KMS-11 (cell line): Measurements from ENCODE around the gene CDC42SE2.
"Not testable (repeated sequence)": the region's sequence is repeated elsewhere in the genome, so short reads cannot be mapped to it uniquely, and the experiment has no call there.

Source experiments
- H2AFZ ChIP-seq: fragments of 200-600 bp; sonication (generic); 2 replicates; pipeline ENCODE4 v1.6.1; 2016; ENCODE audit warnings: antibody characterized with exemption, mixed run types, low read depth
- H3K27ac ChIP-seq: fragments of 200-600 bp; sonication (generic); 2 replicates; pipeline ENCODE4 v1.6.1; 2016; ENCODE audit warnings: mild to moderate bottlenecking, mixed run types
- H3K27me3 ChIP-seq: fragments of 200-600 bp; sonication (generic); 2 replicates; pipeline ENCODE4 v1.6.1; 2017; ENCODE audit warnings: mild to moderate bottlenecking, low read depth, mixed run types, moderate library complexity; ENCODE audit not compliant: insufficient read depth
- H3K36me3 ChIP-seq: fragments of 200-600 bp; sonication (generic); 2 replicates; pipeline ENCODE4 v1.6.1; 2017; ENCODE audit warnings: mild to moderate bottlenecking, mixed run types; ENCODE audit not compliant: insufficient read depth
- H3K4me1 ChIP-seq: fragments of 200-600 bp; sonication (generic); 2 replicates; pipeline ENCODE4 v1.6.1; 2016; ENCODE audit warnings: mild to moderate bottlenecking, low read depth, mixed run types; ENCODE audit not compliant: poor library complexity, severe bottlenecking
- H3K4me2 ChIP-seq: fragments of 200-600 bp; sonication (generic); 2 replicates; pipeline ENCODE4 v1.7.0; 2016; ENCODE audit warnings: mild to moderate bottlenecking, mixed run types
- H3K4me3 ChIP-seq: fragments of 200-600 bp; sonication (generic); IDR thresholded peaks from 2 replicates; pipeline ENCODE4 v1.6.1; 2017; ENCODE audit warnings: low read depth, low read length, mixed read lengths; ENCODE audit not compliant: insufficient read depth
- H3K79me2 ChIP-seq: fragments of 200-600 bp; sonication (generic); 2 replicates; pipeline ENCODE4 v1.6.1; 2016; ENCODE audit warnings: low read depth, mixed run types; ENCODE audit not compliant: insufficient read depth
- H3K9ac ChIP-seq: fragments of 200-600 bp; sonication (generic); 2 replicates; pipeline ENCODE4 v1.6.1; 2016; ENCODE audit warnings: mild to moderate bottlenecking, mixed run types
- H4K20me1 ChIP-seq: fragments of 200-600 bp; sonication (generic); 2 replicates; pipeline ENCODE4 v1.6.1; 2016; ENCODE audit warnings: mild to moderate bottlenecking, mixed run types; ENCODE audit not compliant: insufficient read depth
- TF ChIP-seq, protein P1 (sequence below): fragments of 200-600 bp; sonication (generic); conservative IDR thresholded peaks from 2 replicates; pipeline ENCODE4 v1.6.1; 2017; ENCODE audit warnings: low read depth, mild to moderate bottlenecking, antibody characterized with exemption, low read length, moderate library complexity, mixed read lengths

CDC42SE2 gene

DNA sequence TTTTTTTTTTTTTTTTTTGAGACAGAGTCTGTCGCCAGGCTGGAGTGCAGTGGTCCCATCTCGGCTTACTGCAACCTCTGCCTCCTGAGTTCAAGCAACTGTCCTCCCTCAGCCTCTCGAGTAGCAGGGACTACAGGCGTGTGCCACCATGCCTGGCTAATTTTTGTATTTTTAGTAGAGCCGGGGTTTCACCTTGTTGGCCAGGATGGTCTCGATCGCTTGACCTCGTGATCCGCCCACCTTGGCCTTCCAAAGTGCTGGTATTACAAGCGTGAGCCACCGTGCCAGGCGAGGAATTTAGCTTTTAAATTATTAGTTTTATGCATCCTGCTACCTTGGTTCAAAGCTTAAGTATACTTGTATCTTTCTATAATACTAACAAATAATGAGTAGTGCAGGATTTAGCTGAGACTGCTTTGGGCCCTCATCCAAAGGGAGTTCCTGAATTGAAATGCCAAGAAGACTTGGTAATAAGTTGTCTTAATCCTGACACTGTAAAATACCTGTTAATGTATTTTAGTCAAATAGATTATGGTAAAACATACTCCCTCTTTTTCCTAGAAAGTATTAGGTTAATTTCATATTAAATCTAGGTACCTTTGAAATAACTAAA, 5.0 kb downstream of the CDC42SE2 start:
- Histone ChIP-seq H3K9ac (no peak overlapping the region), H3K27me3 (no peaks in the 10 kb centered on the region), H3K36me3 (no peaks in the 10 kb centered on the region; the same call in 1 of the 2 replicates), H3K4me3 (no peak overlapping the region), H4K20me1 (no peaks in the 10 kb centered on the region), H3K79me2 (peaks cover 86% of the 10 kb centered on the region), H3K27ac (no peak overlapping the region), H2AFZ (no peak overlapping the region), H3K4me1 (peaks cover 78% of the 10 kb centered on the region), H3K4me2 (no peak overlapping the region)
- TF ChIP-seq, protein P1, sequence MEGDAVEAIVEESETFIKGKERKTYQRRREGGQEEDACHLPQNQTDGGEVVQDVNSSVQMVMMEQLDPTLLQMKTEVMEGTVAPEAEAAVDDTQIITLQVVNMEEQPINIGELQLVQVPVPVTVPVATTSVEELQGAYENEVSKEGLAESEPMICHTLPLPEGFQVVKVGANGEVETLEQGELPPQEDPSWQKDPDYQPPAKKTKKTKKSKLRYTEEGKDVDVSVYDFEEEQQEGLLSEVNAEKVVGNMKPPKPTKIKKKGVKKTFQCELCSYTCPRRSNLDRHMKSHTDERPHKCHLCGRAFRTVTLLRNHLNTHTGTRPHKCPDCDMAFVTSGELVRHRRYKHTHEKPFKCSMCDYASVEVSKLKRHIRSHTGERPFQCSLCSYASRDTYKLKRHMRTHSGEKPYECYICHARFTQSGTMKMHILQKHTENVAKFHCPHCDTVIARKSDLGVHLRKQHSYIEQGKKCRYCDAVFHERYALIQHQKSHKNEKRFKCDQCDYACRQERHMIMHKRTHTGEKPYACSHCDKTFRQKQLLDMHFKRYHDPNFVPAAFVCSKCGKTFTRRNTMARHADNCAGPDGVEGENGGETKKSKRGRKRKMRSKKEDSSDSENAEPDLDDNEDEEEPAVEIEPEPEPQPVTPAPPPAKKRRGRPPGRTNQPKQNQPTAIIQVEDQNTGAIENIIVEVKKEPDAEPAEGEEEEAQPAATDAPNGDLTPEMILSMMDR, result no peak

DNA sequence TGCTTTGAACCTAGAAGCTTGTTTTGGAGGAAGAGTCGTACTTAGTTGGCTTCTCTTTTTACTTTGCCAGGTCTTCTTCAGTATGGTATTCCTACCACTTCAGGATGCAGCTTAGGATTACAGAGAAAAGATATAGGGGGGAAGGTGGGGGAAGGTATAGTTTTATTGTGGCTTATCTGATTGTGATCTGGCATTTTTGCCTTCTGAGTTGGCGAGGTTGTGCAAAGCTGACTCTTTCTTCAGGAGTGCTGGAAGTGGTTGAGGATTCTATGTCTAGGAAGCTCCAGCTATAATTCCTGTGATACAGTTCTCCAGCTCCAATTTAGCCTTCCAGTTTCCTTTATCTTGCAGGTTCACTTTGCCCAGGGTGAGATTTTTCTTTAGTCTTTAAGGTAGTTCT, 7.0 kb downstream of the CDC42SE2 start:
- H3K79me2 ChIP-seq, result peaks cover 92% of the 10 kb centered on the region
- H3K36me3 ChIP-seq, result no peaks in the 10 kb centered on the region; the same call in 1 of the 2 replicates
- TF ChIP-seq, protein P1, result no peak
- H3K4me1 ChIP-seq, result peaks cover 94% of the 10 kb centered on the region
- H3K4me2 ChIP-seq, result no peak overlapping the region; the same call in 1 of the 2 replicates
- no peaks in the 10 kb centered on the region for H3K27me3 ChIP-seq
- no peak overlapping the region for H2AFZ ChIP-seq
- H3K9ac ChIP-seq, result no peak overlapping the region
- no peaks in the 10 kb centered on the region; the same call in 1 of the 2 replicates for H4K20me1 ChIP-seq
- H3K27ac ChIP-seq, result no peak overlapping the region
- H3K4me3 ChIP-seq, result no peak overlapping the region

DNA sequence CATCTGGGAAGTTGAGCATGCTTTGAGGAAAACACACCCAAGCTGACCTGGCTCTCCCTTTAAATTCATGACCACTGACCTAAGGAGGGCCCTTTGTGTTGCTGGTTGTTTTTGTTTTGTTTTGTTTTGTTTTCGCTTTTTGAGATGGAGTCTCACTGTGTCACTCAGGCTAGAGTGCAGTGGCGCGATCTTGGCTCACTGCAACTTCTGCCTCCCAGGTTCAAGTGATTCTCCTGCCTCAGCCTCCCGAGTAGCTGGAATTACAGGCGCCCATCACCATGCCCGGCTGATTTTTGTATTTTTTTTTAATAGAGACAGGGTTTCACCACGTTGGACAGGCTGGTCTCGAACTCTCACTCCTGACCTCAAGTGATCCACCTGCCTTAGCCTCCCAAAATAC, 8.0 kb downstream of the CDC42SE2 start:
- not testable (repeated sequence) for H3K27ac ChIP-seq, H3K36me3 ChIP-seq, H2AFZ ChIP-seq, H4K20me1 ChIP-seq, H3K4me3 ChIP-seq, H3K9ac ChIP-seq, H3K27me3 ChIP-seq
- peaks cover 94% of the 10 kb centered on the region for H3K4me1 ChIP-seq
- H3K4me2 ChIP-seq, result peak overlapping the region; percentile 76; the same call in 1 of the 2 replicates
- peaks cover 92% of the 10 kb centered on the region for H3K79me2 ChIP-seq

DNA sequence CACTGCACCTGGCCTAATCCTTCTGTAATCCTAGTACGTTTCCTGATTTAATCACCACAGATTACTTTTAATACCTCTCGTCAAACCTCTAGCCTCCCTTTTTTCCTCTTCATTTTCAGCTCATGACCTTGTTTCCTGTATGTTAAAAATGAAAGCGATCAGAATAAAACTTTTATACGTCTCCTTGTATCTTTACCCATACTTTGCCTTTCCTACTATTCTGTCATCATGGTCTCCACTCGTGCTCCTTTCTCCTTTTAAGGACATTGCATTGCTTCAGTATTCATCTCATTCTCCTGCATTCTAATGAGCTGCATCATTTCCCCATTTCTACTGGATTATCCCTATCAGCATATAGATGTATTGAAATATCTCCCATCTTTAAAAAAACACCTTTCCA, 8.5 kb downstream of the CDC42SE2 start:
- Histone ChIP-seq H3K79me2 (peaks cover 92% of the 10 kb centered on the region), H3K27me3 (no peaks in the 10 kb centered on the region), H4K20me1 (no peaks in the 10 kb centered on the region; the same call in 1 of the 2 replicates), H3K4me1 (peaks cover 94% of the 10 kb centered on the region), H3K36me3 (no peaks in the 10 kb centered on the region; the same call in 1 of the 2 replicates), H2AFZ (no peak overlapping the region), H3K27ac (peak overlapping the region; percentile 32; the same call in 1 of the 2 replicates), H3K4me2 (peak overlapping the region; percentile 76; the same call in 1 of the 2 replicates), H3K4me3 (no peak overlapping the region), H3K9ac (no peak overlapping the region)
- TF ChIP-seq, protein P1, result no peak

DNA sequence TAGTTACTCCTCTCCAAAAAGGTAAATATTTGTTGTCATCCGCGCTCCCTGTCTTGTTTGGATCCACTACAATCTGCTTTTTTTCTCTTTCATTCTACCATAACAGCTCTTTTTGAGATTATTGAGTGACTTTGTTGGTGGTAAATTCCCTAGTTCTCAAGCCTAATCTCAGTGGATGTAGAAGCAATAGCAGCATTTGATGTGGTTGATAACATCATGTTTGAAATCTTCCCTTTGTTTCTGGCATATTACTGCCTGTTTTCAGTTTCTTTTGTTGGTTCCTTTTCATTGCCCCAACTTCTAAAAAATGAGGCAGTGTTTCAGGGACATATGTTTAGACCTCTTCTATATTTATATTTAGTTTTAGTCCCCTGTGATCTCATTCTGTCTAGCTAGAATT, 8.9 kb downstream of the CDC42SE2 start:
- no peaks in the 10 kb centered on the region for H3K27me3 ChIP-seq
- H2AFZ ChIP-seq, result no peak overlapping the region
- peaks cover 92% of the 10 kb centered on the region for H3K79me2 ChIP-seq
- H3K9ac ChIP-seq, result no peak overlapping the region
- TF ChIP-seq, protein P1, result no peak
- H3K4me1 ChIP-seq, result peaks cover 94% of the 10 kb centered on the region
- H3K27ac ChIP-seq, result peak overlapping the region; percentile 32; the same call in 1 of the 2 replicates
- no peaks in the 10 kb centered on the region; the same call in 1 of the 2 replicates for H4K20me1 ChIP-seq
- H3K4me3 ChIP-seq, result no peak overlapping the region
- peak overlapping the region; percentile 76 for H3K4me2 ChIP-seq
- no peaks in the 10 kb centered on the region; the same call in 1 of the 2 replicates for H3K36me3 ChIP-seq
